H9 (cell line): ENCODE results near the gene OTOGL. TPM values are rescaled to one million over a fixed set of nuclear protein-coding genes. Genes with fewer than 3 reads are reported as not detected.
A peak's percentile ranks its signal among the peaks of the same experiment; 100 is the strongest.
"Not testable (repeated sequence)": the region's sequence is repeated elsewhere in the genome, so short reads cannot be mapped to it uniquely, and the experiment has no call there.

Source experiments
- DNase-seq: peaks from one replicate; pipeline ENCODE4 v3.0.0-alpha.2; 2017
- H2AFZ ChIP-seq: one replicate; pipeline ENCODE4 v1.6.1; 2013; ENCODE audit warnings: mild to moderate bottlenecking, low read length, control low read depth, moderate library complexity
- H2AK5ac ChIP-seq: 2 replicates; pipeline ENCODE4 v1.6.1; 2013; ENCODE audit warnings: low read length, control low read depth, mixed read lengths; ENCODE audit not compliant: insufficient read length
- H2BK120ac ChIP-seq: one replicate; pipeline ENCODE4 v1.6.1; 2013; ENCODE audit warnings: low read depth, mild to moderate bottlenecking, low read length, control low read depth, inconsistent platforms; ENCODE audit not compliant: poor library complexity, severe bottlenecking
- H2BK12ac ChIP-seq: 2 replicates; pipeline ENCODE4 v1.6.1; 2013; ENCODE audit warnings: low read length, control low read depth, mixed read lengths, low read depth; ENCODE audit not compliant: insufficient read length
- H2BK15ac ChIP-seq: 2 replicates; pipeline ENCODE4 v1.6.1; 2013; ENCODE audit warnings: low read depth, low read length, control low read depth
- H2BK20ac ChIP-seq: one replicate; pipeline ENCODE4 v1.6.1; 2013; ENCODE audit warnings: low read depth, mild to moderate bottlenecking, low read length, control low read depth, inconsistent platforms; ENCODE audit not compliant: poor library complexity, severe bottlenecking
- H2BK5ac ChIP-seq: 2 replicates; pipeline ENCODE4 v1.6.1; 2013; ENCODE audit warnings: low read length, control low read depth, mixed read lengths; ENCODE audit not compliant: insufficient read length
- H3K14ac ChIP-seq: 2 replicates; pipeline ENCODE4 v1.6.1; 2013; ENCODE audit warnings: low read length, control low read depth; ENCODE audit not compliant: insufficient read depth
- H3K18ac ChIP-seq: 2 replicates; pipeline ENCODE4 v1.6.1; 2013; ENCODE audit warnings: low read depth, mild to moderate bottlenecking, mixed read lengths, low read length, control low read depth; ENCODE audit not compliant: insufficient read length
- H3K23ac ChIP-seq: 2 replicates; pipeline ENCODE4 v1.6.1; 2013; ENCODE audit warnings: low read length, control low read depth, mixed read lengths, low read depth; ENCODE audit not compliant: insufficient read length
- H3K23me2 ChIP-seq: 2 replicates; pipeline ENCODE4 v1.6.1; 2013; ENCODE audit warnings: low read depth, mild to moderate bottlenecking, mixed read lengths, low read length, control low read depth; ENCODE audit not compliant: insufficient read length, poor library complexity, severe bottlenecking
- H3K27ac ChIP-seq: 2 replicates; pipeline ENCODE4 v1.5.1; 2013; ENCODE audit warnings: low read length, control low read depth, mixed read lengths, low read depth; ENCODE audit not compliant: insufficient read length
- H3K27me3 ChIP-seq: 2 replicates; pipeline ENCODE4 v1.6.1; 2013; ENCODE audit warnings: low read length, control low read depth, inconsistent platforms; ENCODE audit not compliant: insufficient read depth
- H3K4ac ChIP-seq: 2 replicates; pipeline ENCODE4 v1.6.1; 2013; ENCODE audit warnings: low read depth, mild to moderate bottlenecking, control low read depth, inconsistent platforms, low read length, moderate library complexity
- H3K4me1 ChIP-seq: 2 replicates; pipeline ENCODE4 v1.6.1; 2013; ENCODE audit warnings: low read length, control low read depth, inconsistent platforms; ENCODE audit not compliant: insufficient read depth
- H3K4me2 ChIP-seq: 2 replicates; pipeline ENCODE4 v1.6.1; 2013; ENCODE audit warnings: low read length, control low read depth, mixed read lengths; ENCODE audit not compliant: insufficient read length, insufficient read depth
- H3K56ac ChIP-seq: 2 replicates; pipeline ENCODE4 v1.6.1; 2013; ENCODE audit warnings: low read depth, mild to moderate bottlenecking, mixed read lengths, low read length, control low read depth; ENCODE audit not compliant: insufficient read length
- H3K79me1 ChIP-seq: 2 replicates; pipeline ENCODE4 v1.6.1; 2013; ENCODE audit warnings: low read depth, mild to moderate bottlenecking, moderate library complexity, low read length, control low read depth, inconsistent platforms; ENCODE audit not compliant: insufficient read depth, poor library complexity, severe bottlenecking
- H3K79me2 ChIP-seq: 2 replicates; pipeline ENCODE4 v1.6.1; 2013; ENCODE audit warnings: low read length, control low read depth, inconsistent platforms; ENCODE audit not compliant: insufficient read depth
- H3K9ac ChIP-seq: 2 replicates; pipeline ENCODE4 v1.6.1; 2013; ENCODE audit warnings: low read length, control low read depth, mixed read lengths; ENCODE audit not compliant: insufficient read length; ENCODE audit errors: extremely low read depth
- H3K9me3 ChIP-seq: one replicate; pipeline ENCODE4 v1.6.1; 2013; ENCODE audit warnings: low read depth, low read length, inconsistent platforms; ENCODE audit not compliant: control insufficient read depth
- H3T11ph ChIP-seq: one replicate; pipeline ENCODE4 v1.6.1; 2013; ENCODE audit warnings: mild to moderate bottlenecking, low read length, control low read depth, inconsistent platforms
- H4K20me1 ChIP-seq: one replicate; pipeline ENCODE4 v1.6.1; 2013; ENCODE audit not compliant: control insufficient read depth, insufficient read length, insufficient read depth
- H4K5ac ChIP-seq: 2 replicates; pipeline ENCODE4 v1.6.1; 2013; ENCODE audit warnings: low read depth, mild to moderate bottlenecking, mixed read lengths, low read length, control low read depth; ENCODE audit not compliant: insufficient read length
- H4K8ac ChIP-seq: replicated peaks from 2 replicates; pipeline ENCODE4 v1.6.1; 2013; ENCODE audit warnings: low read length, control low read depth, mixed read lengths, low read depth; ENCODE audit not compliant: insufficient read length
- H4K91ac ChIP-seq: 2 replicates; pipeline ENCODE4 v1.6.1; 2013; ENCODE audit warnings: low read depth, mild to moderate bottlenecking, moderate library complexity, mixed read lengths, low read length, control low read depth; ENCODE audit not compliant: insufficient read length
- H3K27ac Mint-ChIP-seq, 3 experiments: 2 replicates in 2 of 3; 3 replicates in 1 of 3; pipeline ENCODE4 v1.8.0; 2020 to 2021; ENCODE audit warnings: mixed read lengths in 3 of 3, mild to moderate bottlenecking in 1 of 3, moderate library complexity in 1 of 3
- H3K27me3 Mint-ChIP-seq: 2 replicates; pipeline ENCODE4 v1.8.0; 2021; ENCODE audit warnings: low read depth, mild to moderate bottlenecking, moderate library complexity, mixed read lengths
- H3K36me3 Mint-ChIP-seq, 3 experiments: 2 replicates in 2 of 3; 3 replicates in 1 of 3; pipeline ENCODE4 v1.8.0; 2020 to 2021; ENCODE audit warnings: low read depth in 3 of 3, mixed read lengths in 3 of 3; ENCODE audit not compliant: insufficient read depth in 1 of 3
- H3K4me1 Mint-ChIP-seq, 2 experiments: 2 replicates each; pipeline ENCODE4 v1.8.0; 2020; ENCODE audit warnings: mixed read lengths in 2 of 2
- H3K4me3 Mint-ChIP-seq, 2 experiments: 2 replicates in 1 of 2; 3 replicates in 1 of 2; pipeline ENCODE4 v1.8.0; 2020 to 2021; ENCODE audit warnings: mild to moderate bottlenecking in 2 of 2, mixed read lengths in 2 of 2, moderate library complexity in 1 of 2
- H3K9me3 Mint-ChIP-seq, 2 experiments: 2 replicates in 1 of 2; 3 replicates in 1 of 2; pipeline ENCODE4 v1.8.0; 2020; ENCODE audit warnings: mild to moderate bottlenecking in 2 of 2, mixed read lengths in 2 of 2, moderate library complexity in 1 of 2
- WGBS: extraction: QIAGEN DNeasy Blood & Tissue Kit; methylation state at CpG from one replicate; pipeline ENCODE4 v1.1.7; 2013; ENCODE audit warnings: missing lambda C conversion rate, low lambda C conversion rate, mixed read lengths; ENCODE audit not compliant: insufficient read length; ENCODE audit errors: extremely low coverage; 5-methylcytosine and 5-hydroxymethylcytosine counted together
- total RNA-seq: library from RNA; stranded (reverse); gene quantifications from 2 replicates; pipeline ENCODE4 v1.2.1, GENCODE V29; 2021
- TF ChIP-seq, protein P1 (sequence below): fragments of 200-600 bp; sonication (generic); conservative IDR thresholded peaks from 3 replicates; pipeline ENCODE4 v1.8.0; 2021; ENCODE audit warnings: antibody characterized with exemption, mild to moderate bottlenecking

The OTOGL gene
- total RNA-seq, 1 experiment from 2014 or later, result 0.11 TPM

DNA sequence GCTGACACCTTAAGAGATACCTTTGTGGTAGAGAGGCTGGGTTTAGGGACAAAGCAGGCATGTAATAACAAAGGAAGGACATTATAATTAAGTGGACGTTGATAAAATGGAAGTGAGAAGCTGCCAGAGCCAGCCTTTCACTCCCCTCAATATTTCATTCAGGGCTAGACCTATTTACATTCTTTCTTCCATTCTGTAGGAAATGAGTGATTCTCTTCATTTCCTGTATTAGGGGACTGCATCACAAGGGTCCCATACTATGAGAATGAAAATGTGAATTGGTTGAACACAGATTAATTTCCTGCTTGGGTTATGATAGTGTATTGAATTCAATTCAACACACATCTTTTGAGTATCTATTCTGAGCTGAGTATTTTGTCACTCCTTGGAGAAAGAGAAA lies 143.0 kb downstream of the OTOGL start:
- H2BK12ac ChIP-seq, result no peak overlapping the region
- H3K4me1 Mint-ChIP-seq, result peaks cover 3 to 8% of the 10 kb centered on the region in 2 experiments; a peak in 2 of 4 replicates
- H3K27ac Mint-ChIP-seq, result no peak overlapping the region
- H3K27me3 Mint-ChIP-seq, result no peaks in the 10 kb centered on the region
- H3K79me1 ChIP-seq, result no peaks in the 10 kb centered on the region
- no peak overlapping the region for H3K9ac ChIP-seq
- H4K5ac ChIP-seq, result no peak overlapping the region
- H2AK5ac ChIP-seq, result no peak overlapping the region
- H2BK20ac ChIP-seq, result peak overlapping the region; percentile 45
- WGBS, result no CpG with 5 or more reads among the region's 1 CpG
- no peaks in the 10 kb centered on the region for H3K27me3 ChIP-seq
- no peak overlapping the region for H4K8ac ChIP-seq
- H3K14ac ChIP-seq, result no peak overlapping the region
- no peak overlapping the region for H3K27ac ChIP-seq
- peaks cover 3% of the 10 kb centered on the region for H3K23me2 ChIP-seq
- H2AFZ ChIP-seq, result no peak overlapping the region
- no peaks in the 10 kb centered on the region for H3K79me2 ChIP-seq
- H2BK5ac ChIP-seq, result no peak overlapping the region
- no peaks in the 10 kb centered on the region for H3K36me3 Mint-ChIP-seq
- H3K9me3 Mint-ChIP-seq, result peaks cover 2 to 5% of the 10 kb centered on the region in 2 experiments; a peak in 3 of 5 replicates
- TF ChIP-seq, protein P1, sequence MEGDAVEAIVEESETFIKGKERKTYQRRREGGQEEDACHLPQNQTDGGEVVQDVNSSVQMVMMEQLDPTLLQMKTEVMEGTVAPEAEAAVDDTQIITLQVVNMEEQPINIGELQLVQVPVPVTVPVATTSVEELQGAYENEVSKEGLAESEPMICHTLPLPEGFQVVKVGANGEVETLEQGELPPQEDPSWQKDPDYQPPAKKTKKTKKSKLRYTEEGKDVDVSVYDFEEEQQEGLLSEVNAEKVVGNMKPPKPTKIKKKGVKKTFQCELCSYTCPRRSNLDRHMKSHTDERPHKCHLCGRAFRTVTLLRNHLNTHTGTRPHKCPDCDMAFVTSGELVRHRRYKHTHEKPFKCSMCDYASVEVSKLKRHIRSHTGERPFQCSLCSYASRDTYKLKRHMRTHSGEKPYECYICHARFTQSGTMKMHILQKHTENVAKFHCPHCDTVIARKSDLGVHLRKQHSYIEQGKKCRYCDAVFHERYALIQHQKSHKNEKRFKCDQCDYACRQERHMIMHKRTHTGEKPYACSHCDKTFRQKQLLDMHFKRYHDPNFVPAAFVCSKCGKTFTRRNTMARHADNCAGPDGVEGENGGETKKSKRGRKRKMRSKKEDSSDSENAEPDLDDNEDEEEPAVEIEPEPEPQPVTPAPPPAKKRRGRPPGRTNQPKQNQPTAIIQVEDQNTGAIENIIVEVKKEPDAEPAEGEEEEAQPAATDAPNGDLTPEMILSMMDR, result no peak
- no peak overlapping the region for H3K18ac ChIP-seq
- no peaks in the 10 kb centered on the region for H4K20me1 ChIP-seq
- H2BK120ac ChIP-seq, result no peak overlapping the region
- no peaks in the 10 kb centered on the region for H3K9me3 ChIP-seq
- no peak overlapping the region for H3K4ac ChIP-seq
- H4K91ac ChIP-seq, result no peak overlapping the region
- H3K4me1 ChIP-seq, result no peaks in the 10 kb centered on the region
- no peak for DNase-seq
- H3K23ac ChIP-seq, result no peak overlapping the region
- H2BK15ac ChIP-seq, result no peak overlapping the region
- no peak overlapping the region for H3K4me2 ChIP-seq
- H3K56ac ChIP-seq, result no peak overlapping the region
- no peak overlapping the region for H3K4me3 Mint-ChIP-seq
- no peak overlapping the region for H3T11ph ChIP-seq

DNA sequence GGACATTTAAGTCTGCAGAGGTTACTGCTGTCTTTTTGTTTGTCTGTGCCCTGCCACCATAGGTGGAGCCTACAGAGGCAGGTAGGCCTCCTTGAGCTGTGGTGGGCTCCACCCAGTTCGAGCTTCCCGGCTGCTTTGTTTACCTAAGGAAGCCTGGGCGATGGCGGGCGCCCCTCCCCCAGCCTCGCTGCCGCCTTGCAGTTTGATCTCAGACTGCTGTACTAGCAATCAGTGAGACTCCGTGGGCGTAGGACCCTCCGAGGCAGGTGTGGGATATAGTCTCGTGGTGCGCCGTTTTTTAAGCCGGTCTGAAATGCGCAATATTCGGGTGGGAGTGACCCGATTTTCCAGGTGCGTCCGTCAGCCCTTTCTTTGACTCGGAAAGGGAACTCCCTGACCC lies 150.2 kb downstream of the OTOGL start:
- H4K91ac ChIP-seq, H3K79me2 ChIP-seq, H2BK5ac ChIP-seq, H4K20me1 ChIP-seq, H3K27me3 Mint-ChIP-seq, H3K36me3 Mint-ChIP-seq, H3K9me3 Mint-ChIP-seq, H3K4me1 ChIP-seq, H2BK120ac ChIP-seq, H2AFZ ChIP-seq, H3K9me3 ChIP-seq, H4K8ac ChIP-seq, H4K5ac ChIP-seq, H3K23ac ChIP-seq, H2BK20ac ChIP-seq, H3K56ac ChIP-seq, H3K4me1 Mint-ChIP-seq, H2BK12ac ChIP-seq, H3K27ac ChIP-seq, H3K4ac ChIP-seq, H3K27me3 ChIP-seq, H3T11ph ChIP-seq, H2BK15ac ChIP-seq, H3K79me1 ChIP-seq, H2AK5ac ChIP-seq, H3K23me2 ChIP-seq: not testable (repeated sequence)
- WGBS, result no CpG with 5 or more reads among the region's 20 CpGs
- peak overlapping the region; percentile 40 for H3K18ac ChIP-seq
- peak; percentile 53 for DNase-seq
- H3K14ac ChIP-seq, result peak overlapping the region; percentile 93; the same call in 1 of the 2 replicates
- peak overlapping the region; percentile 56 to 75; a peak in 4 of 5 replicates for H3K4me3 Mint-ChIP-seq
- peak overlapping the region; percentile 6 for H3K4me2 ChIP-seq
- H3K27ac Mint-ChIP-seq, result peak overlapping the region in 2 of 3 experiments; percentile 95; a peak in 3 of 7 replicates
- H3K9ac ChIP-seq, result peak overlapping the region; percentile 62
